Skin of body (tissue), 2 donors: Measurements from ENCODE around the gene CDC42EP4. TPM values are rescaled to one million over a fixed set of nuclear protein-coding genes. Genes with fewer than 3 reads are reported as not detected.
"Not testable (repeated sequence)": the region's sequence is repeated elsewhere in the genome, so short reads cannot be mapped to it uniquely, and the experiment has no call there.

Experiments
- DNase-seq: peaks from one replicate; lab custom pipeline; 2025; lab: John Stamatoyannopoulos, UW
- total RNA-seq: library from RNA; depleted of rRNA; stranded (reverse); fragments of >200 nt; gene quantifications from one replicate; pipeline ENCODE4 v1.2.3, GENCODE V29; 2014

The CDC42EP4 gene
- total RNA-seq, 1 donor from 2014 or later = 36.4 TPM

GRCh38 chr17:73323409-73324159, 11.8 kb upstream of the CDC42EP4 start:
- DNase-seq = no peak

DNA sequence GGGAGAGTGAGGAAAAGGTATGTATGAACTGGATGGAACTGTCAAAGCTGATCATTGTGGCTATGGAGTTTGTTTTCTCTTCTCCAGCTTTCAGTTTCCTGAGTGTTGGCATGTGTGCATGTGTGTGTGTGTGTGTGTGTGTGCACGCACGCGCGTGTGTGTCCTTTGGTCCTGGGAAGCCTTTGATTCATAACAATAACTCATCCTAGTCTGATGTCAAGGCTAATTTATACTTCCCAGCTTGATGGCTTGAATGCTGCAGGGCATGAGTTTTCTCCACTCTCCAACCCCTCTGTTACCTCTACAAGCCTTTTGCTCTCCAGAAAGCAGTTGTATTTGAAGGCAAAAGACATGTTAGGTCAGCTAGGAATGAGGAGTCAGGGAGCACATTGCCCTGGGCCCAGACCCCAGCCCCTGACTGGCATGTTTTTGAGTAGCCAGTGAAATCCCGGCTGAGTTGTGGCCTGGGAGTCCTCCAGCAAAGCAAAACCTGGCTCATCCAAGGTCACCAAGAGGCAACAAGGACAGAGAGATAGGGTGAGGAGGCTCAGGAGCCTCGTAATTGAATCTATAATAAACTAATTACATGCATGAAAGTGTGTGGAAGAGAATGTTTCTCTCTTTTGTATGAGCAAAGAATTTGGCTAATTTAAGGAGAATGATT, 8.9 kb upstream of the CDC42EP4 start:
- DNase-seq = no peak

DNA sequence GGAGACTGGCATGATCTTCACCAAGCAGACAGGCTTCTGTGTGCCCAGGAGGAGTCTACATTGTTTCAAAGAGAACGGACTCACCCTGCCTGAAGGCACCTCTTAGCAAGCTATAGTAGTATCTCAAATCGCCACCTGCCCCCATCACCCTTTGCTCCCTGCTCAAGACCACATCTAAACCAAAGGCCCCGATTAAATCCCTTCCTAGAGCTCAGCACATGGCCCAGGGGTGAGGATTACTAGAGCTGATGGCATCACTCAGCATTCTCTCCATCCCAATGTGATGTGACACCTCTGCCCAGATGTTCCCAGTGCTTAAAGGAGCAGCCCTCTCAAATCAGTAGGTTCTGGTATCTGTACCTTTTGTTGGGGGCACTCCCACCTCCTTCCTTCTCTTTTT, 8.0 kb upstream of the CDC42EP4 start:
- DNase-seq = no peak

- DNase-seq = no peak
Observed at GRCh38 chr17:73318836-73319235, 7.0 kb upstream of the CDC42EP4 start.

- DNase-seq = no peak
Observed at GRCh38 chr17:73318427-73318813, 6.6 kb upstream of the CDC42EP4 start.

GRCh38 chr17:73317513-73318426, 6.0 kb upstream of the CDC42EP4 start:
- DNase-seq = no peak

- DNase-seq = no peak
Observed at GRCh38 chr17:73316919-73317505, 5.2 kb upstream of the CDC42EP4 start.

DNA sequence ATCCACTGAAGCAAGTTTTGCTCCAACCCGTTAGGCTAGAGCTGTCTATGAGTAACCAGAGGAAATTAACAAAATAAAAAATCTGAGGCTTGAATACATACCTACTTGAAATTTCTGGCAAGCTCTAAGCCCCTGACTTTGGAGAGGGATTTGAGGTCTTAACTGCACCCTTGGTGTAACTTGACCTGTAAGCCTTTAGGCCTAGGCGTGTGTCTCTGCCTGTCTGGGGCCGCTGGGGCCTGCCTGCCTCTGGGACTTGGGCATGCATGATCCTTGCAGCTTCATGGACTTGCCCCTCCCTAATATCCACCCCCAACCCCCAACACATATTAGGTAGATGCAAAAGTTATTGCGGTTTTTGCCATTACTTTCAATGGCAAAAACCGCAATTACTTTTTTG, 3.7 kb upstream of the CDC42EP4 start:
- no peak for DNase-seq

DNA sequence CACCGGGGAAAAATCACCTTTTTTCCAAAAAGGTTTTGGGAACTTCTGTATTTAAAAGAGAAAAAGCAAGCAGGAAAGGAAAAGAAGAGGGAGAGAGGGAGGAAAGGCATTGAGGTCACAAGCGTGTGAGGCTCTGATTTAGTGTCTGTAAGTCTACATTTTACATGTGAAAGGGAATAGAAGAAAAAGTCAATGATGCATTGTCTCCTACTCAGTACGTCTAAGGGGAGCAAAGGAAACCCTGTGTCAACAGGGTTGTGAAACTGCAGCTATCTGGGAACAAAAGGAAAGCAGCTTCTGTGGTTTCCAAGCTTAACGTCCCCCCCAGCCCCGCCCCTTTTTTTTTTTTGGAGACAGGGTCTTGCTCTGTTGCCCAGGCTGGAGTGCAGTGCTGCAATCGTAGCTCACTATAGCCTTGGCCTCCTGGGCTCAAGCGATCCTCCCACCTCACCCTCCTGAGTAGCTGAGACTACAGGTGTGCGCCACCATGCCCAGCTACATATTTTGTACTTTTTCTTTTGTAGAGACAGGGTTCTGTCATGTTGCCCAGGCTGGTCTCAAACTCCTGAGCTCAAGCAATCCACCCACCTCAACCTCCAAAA, 1.8 kb upstream of the CDC42EP4 start:
- no peak for DNase-seq

GRCh38 chr17:73312887-73313286, 1.1 kb upstream of the CDC42EP4 start:
- DNase-seq = not testable (repeated sequence)

DNA sequence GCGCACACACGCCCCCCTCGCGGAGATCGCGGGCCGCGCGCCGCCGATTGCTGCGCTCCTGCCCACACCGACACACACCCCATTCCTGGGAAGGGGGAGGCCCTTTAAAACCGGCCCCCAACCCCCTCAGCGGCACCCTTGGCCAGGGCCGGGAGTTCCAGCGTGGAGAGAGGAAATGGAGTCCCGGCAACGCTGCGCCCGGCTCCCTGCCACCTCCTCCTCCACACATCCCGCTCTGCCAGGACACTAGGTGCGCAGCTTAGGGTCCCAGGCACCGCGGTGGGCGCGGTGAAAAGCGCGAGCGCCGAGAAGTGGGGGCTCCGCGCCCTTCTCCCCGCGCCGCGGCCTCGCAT, 397 bp downstream of the CDC42EP4 start:
- DNase-seq = no peak

- DNase-seq = no peak
Observed at GRCh38 chr17:73309727-73310596, 1.8 kb downstream of the CDC42EP4 start.

GRCh38 chr17:73308959-73309358, 2.8 kb downstream of the CDC42EP4 start:
- DNase-seq = not testable (repeated sequence)

- DNase-seq = no peak
Observed at GRCh38 chr17:73308017-73308823, 3.6 kb downstream of the CDC42EP4 start.

- DNase-seq = no peak
Observed at GRCh38 chr17:73307130-73307529, 4.7 kb downstream of the CDC42EP4 start.

- no peak for DNase-seq
Observed at GRCh38 chr17:73305845-73306836, 5.7 kb downstream of the CDC42EP4 start.

DNA sequence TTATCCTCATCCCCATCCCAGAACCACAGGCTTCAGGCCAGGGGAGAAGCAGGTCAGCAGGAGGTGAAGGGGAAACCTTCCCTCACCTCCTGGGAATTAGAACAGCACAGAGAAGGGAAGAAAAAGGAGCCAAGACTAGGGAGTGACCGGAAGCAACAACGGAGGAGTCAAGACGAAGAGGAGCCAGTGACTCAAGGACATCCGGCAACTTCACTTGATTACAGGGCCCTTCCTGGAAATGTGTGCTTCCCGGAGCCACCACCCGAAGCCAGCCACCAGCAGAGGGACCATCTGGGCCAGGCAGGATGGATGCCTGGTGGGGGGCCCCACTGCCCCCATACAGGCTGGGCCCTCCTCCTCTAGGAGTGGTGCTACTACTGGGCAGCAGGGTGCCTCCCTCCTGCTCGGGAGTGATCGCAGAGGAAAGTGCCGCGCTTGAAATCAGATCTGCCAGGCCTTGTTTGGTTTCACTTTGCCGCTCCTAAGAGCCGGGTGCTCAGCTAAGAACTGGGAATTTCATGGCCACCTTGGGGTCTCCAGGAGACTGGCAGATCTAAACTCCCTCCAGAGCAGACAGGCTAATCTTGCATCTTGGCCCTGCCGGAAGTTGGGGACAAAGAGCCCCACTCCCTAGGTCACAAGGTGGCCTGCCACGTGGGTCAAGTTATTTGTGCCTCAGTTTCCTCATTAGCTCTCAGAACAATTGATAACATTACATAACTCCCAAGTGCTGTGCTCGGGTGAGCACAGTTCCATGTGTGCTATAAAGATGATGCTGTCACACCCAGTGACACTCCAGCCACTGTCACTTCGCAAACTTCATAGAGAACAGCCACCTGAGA, 6.6 kb downstream of the CDC42EP4 start:
- peak; percentile 73 for DNase-seq
